Endodermal cell (in vitro differentiated cells): ENCODE measurements around the gene LHX6. TPM values are rescaled to one million over a fixed set of nuclear protein-coding genes. Genes with fewer than 3 reads are reported as not detected.
A peak's percentile ranks its signal among the peaks of the same experiment; 100 is the strongest.

Source experiments
- DNase-seq: peaks from one replicate; pipeline ENCODE4 v3.0.0-alpha.2; 2017
- H3K27ac ChIP-seq: 2 replicates; pipeline ENCODE4 v1.5.1; 2013; ENCODE audit warnings: mild to moderate bottlenecking, low read depth, low read length, moderate library complexity
- H3K27me3 ChIP-seq: 2 replicates; pipeline ENCODE4 v1.6.1; 2013; ENCODE audit warnings: mild to moderate bottlenecking, low read length, moderate library complexity; ENCODE audit not compliant: insufficient read depth, control insufficient read depth, poor library complexity, severe bottlenecking
- H3K36me3 ChIP-seq: 2 replicates; pipeline ENCODE4 v1.7.0; 2013; ENCODE audit warnings: mild to moderate bottlenecking, low read length, moderate library complexity; ENCODE audit not compliant: control insufficient read depth, insufficient read depth
- H3K4me1 ChIP-seq: one replicate; pipeline ENCODE4 v1.7.0; 2013; ENCODE audit warnings: low read length; ENCODE audit not compliant: control insufficient read depth, insufficient read depth
- H3K4me3 ChIP-seq: 2 replicates; pipeline ENCODE4 v1.5.1; 2013; ENCODE audit warnings: mild to moderate bottlenecking, low read length, moderate library complexity
- H3K9ac ChIP-seq: 2 replicates; pipeline ENCODE4 v1.6.1; 2013; ENCODE audit warnings: mild to moderate bottlenecking, low read length, moderate library complexity; ENCODE audit not compliant: poor library complexity, severe bottlenecking; ENCODE audit errors: extremely low read depth
- H3K9me3 ChIP-seq: 2 replicates; pipeline ENCODE4 v1.6.1; 2013; ENCODE audit warnings: mild to moderate bottlenecking, low read length, moderate library complexity; ENCODE audit not compliant: control insufficient read depth
- H3K27ac Mint-ChIP-seq: 2 replicates; pipeline ENCODE4 v1.8.0; 2020; ENCODE audit warnings: mixed read lengths
- H3K27me3 Mint-ChIP-seq: 2 replicates; pipeline ENCODE4 v1.8.0; 2021; ENCODE audit warnings: mild to moderate bottlenecking, mixed read lengths; ENCODE audit not compliant: insufficient read depth
- H3K36me3 Mint-ChIP-seq: 2 replicates; pipeline ENCODE4 v1.8.0; 2020; ENCODE audit warnings: low read depth, mixed read lengths
- H3K4me1 Mint-ChIP-seq: 2 replicates; pipeline ENCODE4 v1.8.0; 2020; ENCODE audit warnings: mixed read lengths
- H3K4me3 Mint-ChIP-seq: 2 replicates; pipeline ENCODE4 v1.8.0; 2020; ENCODE audit warnings: mild to moderate bottlenecking, moderate library complexity, mixed read lengths
- H3K9me3 Mint-ChIP-seq: 2 replicates; pipeline ENCODE4 v1.8.0; 2020; ENCODE audit warnings: mild to moderate bottlenecking, mixed read lengths
- WGBS, 2 experiments: methylation state at CpG; one replicate each; pipeline versions ENCODE4 v1.1.5 to v1.1.7; 2013; ENCODE audit warnings: missing lambda C conversion rate in 2 of 2, mixed read lengths in 1 of 2; ENCODE audit not compliant: insufficient coverage in 1 of 2, insufficient read length in 1 of 2; 5-methylcytosine and 5-hydroxymethylcytosine counted together
- total RNA-seq, 2 donors: library from RNA; stranded (reverse); fragmentation: NEBNext Ultra II Directional in 1 of 2; extraction: Animal tissue kit (Norgen Biotek cat#: 25700) in 1 of 2; gene quantifications; 2 replicates in 1 of 2; 3 replicates in 1 of 2; pipeline ENCODE4 v1.2.1, GENCODE V29; 2021
- TF ChIP-seq, protein P1 (sequence below): fragments of 200-600 bp; sonication (generic); conservative IDR thresholded peaks from 2 replicates; pipeline ENCODE4 v1.5.0; 2021; ENCODE audit warnings: antibody characterized with exemption, mild to moderate bottlenecking

Gene LHX6
- total RNA-seq, 2 donors from 2014 or later = 0.37 TPM; not detected in 1

DNA sequence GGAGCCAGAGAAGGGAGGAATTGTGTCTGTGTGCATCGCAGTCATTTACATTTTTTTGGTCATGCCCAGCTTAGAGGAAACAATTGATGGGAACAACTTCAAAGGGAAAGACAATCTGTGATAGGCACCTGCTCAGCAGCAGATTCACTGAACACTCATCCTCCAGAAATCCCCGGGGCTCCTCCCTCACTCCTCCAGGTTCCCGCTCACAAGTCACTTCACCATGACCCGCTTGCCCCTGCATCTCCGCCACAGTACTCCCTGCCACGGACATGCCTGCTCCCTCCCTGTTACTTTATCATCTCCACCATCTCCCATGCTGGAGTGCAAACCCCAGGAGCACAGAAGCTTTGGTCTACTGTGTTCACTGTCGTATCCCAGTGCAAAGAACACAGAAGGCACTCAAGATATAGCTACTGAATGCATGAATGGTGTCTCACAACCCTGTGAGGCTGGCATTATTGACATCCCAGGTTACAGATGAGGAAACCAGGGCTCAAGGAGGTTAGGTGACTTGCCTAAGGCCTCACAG, 16.2 kb downstream of the LHX6 start:
- no peak for DNase-seq
- peaks cover 74% of the 10 kb centered on the region for H3K27me3 Mint-ChIP-seq
- Histone ChIP-seq H3K36me3 (no peaks in the 10 kb centered on the region), H3K27ac (no peak overlapping the region), H3K9me3 (no peaks in the 10 kb centered on the region), H3K9ac (no peak overlapping the region), H3K4me1 (no peaks in the 10 kb centered on the region), H3K27me3 (peaks cover 72% of the 10 kb centered on the region), H3K4me3 (no peak overlapping the region)
- H3K27ac Mint-ChIP-seq = no peak overlapping the region
- TF ChIP-seq, protein P1, sequence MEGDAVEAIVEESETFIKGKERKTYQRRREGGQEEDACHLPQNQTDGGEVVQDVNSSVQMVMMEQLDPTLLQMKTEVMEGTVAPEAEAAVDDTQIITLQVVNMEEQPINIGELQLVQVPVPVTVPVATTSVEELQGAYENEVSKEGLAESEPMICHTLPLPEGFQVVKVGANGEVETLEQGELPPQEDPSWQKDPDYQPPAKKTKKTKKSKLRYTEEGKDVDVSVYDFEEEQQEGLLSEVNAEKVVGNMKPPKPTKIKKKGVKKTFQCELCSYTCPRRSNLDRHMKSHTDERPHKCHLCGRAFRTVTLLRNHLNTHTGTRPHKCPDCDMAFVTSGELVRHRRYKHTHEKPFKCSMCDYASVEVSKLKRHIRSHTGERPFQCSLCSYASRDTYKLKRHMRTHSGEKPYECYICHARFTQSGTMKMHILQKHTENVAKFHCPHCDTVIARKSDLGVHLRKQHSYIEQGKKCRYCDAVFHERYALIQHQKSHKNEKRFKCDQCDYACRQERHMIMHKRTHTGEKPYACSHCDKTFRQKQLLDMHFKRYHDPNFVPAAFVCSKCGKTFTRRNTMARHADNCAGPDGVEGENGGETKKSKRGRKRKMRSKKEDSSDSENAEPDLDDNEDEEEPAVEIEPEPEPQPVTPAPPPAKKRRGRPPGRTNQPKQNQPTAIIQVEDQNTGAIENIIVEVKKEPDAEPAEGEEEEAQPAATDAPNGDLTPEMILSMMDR = no peak
- H3K4me1 Mint-ChIP-seq = no peaks in the 10 kb centered on the region
- no peaks in the 10 kb centered on the region for H3K36me3 Mint-ChIP-seq
- H3K9me3 Mint-ChIP-seq = no peaks in the 10 kb centered on the region
- 75 to 82% methylated on average over 6 to 7 of the region's 7 CpGs for WGBS, 2 experiments
- H3K4me3 Mint-ChIP-seq = peak overlapping the region; percentile 44

DNA sequence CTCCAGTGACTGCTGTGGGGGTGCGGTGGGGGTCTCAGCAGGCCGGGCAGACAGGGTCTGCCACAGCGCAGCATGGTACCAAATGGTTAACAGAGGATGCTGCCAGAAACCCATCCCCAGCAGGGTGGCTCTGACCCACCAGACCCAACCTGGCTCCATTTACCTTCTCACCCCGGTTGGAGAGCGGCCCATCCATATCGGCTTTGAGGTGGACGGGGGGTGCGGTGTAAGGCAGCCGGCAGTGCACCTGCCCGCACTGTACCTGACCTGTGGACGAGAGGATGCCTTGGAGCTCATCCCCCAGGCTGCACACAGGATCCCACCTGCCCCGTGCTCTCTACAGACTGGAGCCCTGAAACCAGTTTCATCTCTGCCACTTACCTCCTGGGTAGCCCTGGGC, 19.3 kb downstream of the LHX6 start:
- no peaks in the 10 kb centered on the region for H3K9me3 Mint-ChIP-seq
- H3K4me3 Mint-ChIP-seq = no peak overlapping the region
- no peaks in the 10 kb centered on the region for H3K9me3 ChIP-seq
- H3K27ac Mint-ChIP-seq = no peak overlapping the region
- H3K4me1 ChIP-seq = no peaks in the 10 kb centered on the region
- no peak overlapping the region for H3K27ac ChIP-seq
- no peaks in the 10 kb centered on the region for H3K36me3 ChIP-seq
- TF ChIP-seq, protein P1 = no peak
- peaks cover 45% of the 10 kb centered on the region for H3K27me3 Mint-ChIP-seq
- no peak overlapping the region for H3K4me3 ChIP-seq
- H3K4me1 Mint-ChIP-seq = no peaks in the 10 kb centered on the region
- no peaks in the 10 kb centered on the region for H3K36me3 Mint-ChIP-seq
- no peak overlapping the region for H3K9ac ChIP-seq
- peaks cover 41% of the 10 kb centered on the region for H3K27me3 ChIP-seq
- WGBS, 2 experiments = 94 to 95% methylated on average over 9 to 12 of the region's 12 CpGs
- no peak for DNase-seq

DNA sequence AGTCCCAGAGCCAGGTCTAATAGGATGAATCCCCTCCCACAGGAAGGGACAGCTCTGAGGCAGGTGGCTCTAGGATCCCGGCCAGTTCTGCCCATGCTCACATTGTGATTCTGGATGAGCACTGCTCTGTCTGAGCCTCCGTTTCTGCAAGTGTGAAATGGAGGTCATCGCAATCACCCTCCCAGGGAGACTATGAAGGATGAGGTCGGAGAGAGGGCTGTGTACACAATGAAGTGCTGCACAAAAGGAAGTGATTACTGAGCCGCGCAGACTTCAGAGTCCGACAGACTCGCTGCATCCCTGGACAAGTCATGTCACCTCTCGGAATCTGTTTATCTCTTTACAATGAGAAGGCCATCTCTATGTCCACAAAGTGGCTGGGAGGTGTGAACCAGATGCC, 21.7 kb downstream of the LHX6 start:
- no peak overlapping the region for H3K4me3 ChIP-seq
- no peaks in the 10 kb centered on the region for H3K36me3 ChIP-seq
- no peaks in the 10 kb centered on the region for H3K4me1 ChIP-seq
- no peaks in the 10 kb centered on the region for H3K36me3 Mint-ChIP-seq
- DNase-seq = no peak
- peaks cover 22% of the 10 kb centered on the region for H3K27me3 Mint-ChIP-seq
- TF ChIP-seq, protein P1 = no peak
- 84 to 88% methylated on average over 5 to 9 of the region's 9 CpGs for WGBS, 2 experiments
- no peaks in the 10 kb centered on the region for H3K9me3 ChIP-seq
- H3K4me3 Mint-ChIP-seq = no peak overlapping the region
- H3K9me3 Mint-ChIP-seq = no peaks in the 10 kb centered on the region
- H3K27ac Mint-ChIP-seq = no peak overlapping the region
- no peak overlapping the region for H3K9ac ChIP-seq
- no peak overlapping the region for H3K27ac ChIP-seq
- no peaks in the 10 kb centered on the region for H3K4me1 Mint-ChIP-seq
- peaks cover 18% of the 10 kb centered on the region for H3K27me3 ChIP-seq
